DMS 273 (cell line): Measurements from ENCODE around the gene ATG16L2.

Source experiments
- DNase-seq: peaks from one replicate; lab custom pipeline; 2025; ENCODE audit not compliant: unreplicated experiment; lab: John Stamatoyannopoulos, UW

Gene ATG16L2, protein sequence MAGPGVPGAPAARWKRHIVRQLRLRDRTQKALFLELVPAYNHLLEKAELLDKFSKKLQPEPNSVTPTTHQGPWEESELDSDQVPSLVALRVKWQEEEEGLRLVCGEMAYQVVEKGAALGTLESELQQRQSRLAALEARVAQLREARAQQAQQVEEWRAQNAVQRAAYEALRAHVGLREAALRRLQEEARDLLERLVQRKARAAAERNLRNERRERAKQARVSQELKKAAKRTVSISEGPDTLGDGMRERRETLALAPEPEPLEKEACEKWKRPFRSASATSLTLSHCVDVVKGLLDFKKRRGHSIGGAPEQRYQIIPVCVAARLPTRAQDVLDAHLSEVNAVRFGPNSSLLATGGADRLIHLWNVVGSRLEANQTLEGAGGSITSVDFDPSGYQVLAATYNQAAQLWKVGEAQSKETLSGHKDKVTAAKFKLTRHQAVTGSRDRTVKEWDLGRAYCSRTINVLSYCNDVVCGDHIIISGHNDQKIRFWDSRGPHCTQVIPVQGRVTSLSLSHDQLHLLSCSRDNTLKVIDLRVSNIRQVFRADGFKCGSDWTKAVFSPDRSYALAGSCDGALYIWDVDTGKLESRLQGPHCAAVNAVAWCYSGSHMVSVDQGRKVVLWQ

GRCh38 chr11:72814286-72815109, at the start of gene ATG16L2:
Gene ATG16L2, plus strand, starts transcription at chr11:72814411. Its CDS starts 35 bp downstream, at chr11:72814446.
- peak; percentile 91 for DNase-seq

GRCh38 chr11:72764503-72764902, 49.7 kb upstream of the ATG16L2 start:
- no peak for DNase-seq

- no peak for DNase-seq
These were observed 47.9 kb upstream of the ATG16L2 start for GRCh38 chr11:72766152-72766902.

DNA sequence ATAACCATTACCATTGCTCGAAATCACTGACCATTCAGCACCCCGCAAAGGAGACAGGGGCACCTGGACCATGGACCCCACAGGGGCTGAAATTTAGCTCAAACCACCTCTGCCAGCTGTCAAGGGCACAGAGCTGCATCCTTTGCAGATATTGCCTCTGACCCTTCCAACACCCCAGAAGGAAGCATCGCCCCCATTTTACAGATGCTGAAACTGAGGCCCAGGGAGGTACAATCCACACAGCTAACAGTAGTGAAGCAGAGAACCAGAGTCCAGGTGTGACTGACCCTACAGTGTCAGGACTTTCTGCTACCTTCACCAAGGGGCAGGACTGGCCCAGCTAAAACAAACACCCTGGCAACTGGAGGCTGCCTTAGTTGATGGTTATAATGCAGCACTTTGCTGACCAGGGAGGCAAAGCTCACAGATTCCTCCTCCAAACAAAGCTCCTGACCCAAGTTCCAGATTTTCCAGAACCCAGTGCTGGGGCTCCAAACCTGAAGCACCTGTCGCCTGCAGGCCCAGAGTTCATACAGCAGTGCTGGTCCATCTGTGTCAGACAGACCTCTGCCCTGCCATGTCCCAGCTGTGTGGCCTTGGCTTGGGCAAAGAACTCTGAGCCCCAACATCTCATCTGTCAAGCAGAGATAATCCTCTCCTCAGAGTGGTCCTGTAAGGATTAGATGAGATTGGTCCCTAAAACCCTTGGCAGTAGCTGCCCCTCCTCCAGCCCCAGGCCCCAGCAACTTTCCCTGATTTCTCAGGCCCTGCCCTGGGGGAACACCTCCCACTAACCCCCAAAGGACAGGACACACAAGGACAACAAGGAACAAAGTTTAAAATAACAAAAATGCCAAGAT, 46.8 kb upstream of the ATG16L2 start:
- DNase-seq = no peak

DNA sequence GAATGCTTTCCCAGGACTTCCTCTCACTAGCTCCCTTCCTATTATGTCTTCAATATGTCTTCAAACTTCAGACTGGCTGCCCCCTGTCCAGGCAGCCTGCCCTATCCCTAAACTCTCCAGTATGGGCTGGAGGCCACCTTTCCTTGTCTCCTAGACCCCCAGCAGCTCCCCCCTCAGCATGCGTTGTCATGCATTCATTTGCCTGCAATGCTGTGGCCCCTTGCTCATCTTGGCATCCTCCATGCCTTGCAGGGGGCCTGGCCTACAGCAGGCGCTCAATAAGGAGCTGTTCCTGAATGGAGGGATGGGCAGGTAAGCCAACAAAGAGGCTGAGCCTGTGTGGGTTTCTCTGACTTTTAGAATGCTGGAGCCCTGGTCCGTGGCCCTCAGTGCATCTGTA, 45.6 kb upstream of the ATG16L2 start:
- DNase-seq = no peak

GRCh38 chr11:72769680-72770079, 44.5 kb upstream of the ATG16L2 start:
- DNase-seq = no peak

GRCh38 chr11:72770799-72771198, 43.4 kb upstream of the ATG16L2 start:
- DNase-seq = no peak

- DNase-seq = no peak
These were observed 42.7 kb upstream of the ATG16L2 start for GRCh38 chr11:72771507-72771906.

GRCh38 chr11:72772059-72772458, 42.2 kb upstream of the ATG16L2 start:
- DNase-seq = no peak

DNA sequence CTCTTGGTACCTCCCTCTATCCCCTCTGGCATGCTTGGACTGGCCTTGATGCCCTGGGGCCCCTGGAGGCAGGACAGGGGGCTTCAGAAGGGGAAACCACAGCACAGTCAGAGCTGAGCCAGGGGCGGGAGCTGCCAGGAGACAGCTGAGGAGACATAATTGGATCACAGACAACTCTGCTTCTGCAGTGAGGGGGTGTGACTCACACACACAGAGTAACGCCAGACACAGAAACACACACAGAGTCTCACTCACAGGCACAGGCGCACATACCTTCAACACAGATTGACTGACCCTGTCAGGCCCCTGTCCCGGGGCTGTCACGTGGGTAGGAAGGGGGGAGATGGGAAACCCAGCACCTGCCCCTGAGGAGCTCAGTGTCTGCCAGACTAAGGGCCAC, 40.9 kb upstream of the ATG16L2 start:
- peak; percentile 23 for DNase-seq

DNA sequence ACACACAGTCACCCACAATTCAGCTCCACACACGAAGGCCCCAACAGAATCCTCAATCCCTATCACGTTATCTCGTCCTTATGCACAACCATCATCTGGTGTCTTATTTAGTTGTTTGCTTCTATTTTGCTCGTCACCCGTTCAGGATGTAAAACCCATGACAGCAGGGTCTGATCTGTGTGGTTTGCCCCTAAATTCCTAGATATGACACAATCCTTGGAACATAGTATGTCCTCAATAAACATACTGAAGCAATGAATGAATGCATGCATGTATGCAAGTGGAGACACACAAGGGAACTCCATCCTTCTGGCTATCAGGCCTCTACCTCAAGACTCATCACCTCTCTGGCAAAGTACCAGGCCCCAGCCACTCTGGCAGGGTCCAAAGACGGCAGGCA, 40.5 kb upstream of the ATG16L2 start:
- DNase-seq = no peak

GRCh38 chr11:72774499-72774898, 39.7 kb upstream of the ATG16L2 start:
- peak; percentile 61 for DNase-seq

GRCh38 chr11:72775288-72776110, 38.7 kb upstream of the ATG16L2 start:
- no peak for DNase-seq

DNA sequence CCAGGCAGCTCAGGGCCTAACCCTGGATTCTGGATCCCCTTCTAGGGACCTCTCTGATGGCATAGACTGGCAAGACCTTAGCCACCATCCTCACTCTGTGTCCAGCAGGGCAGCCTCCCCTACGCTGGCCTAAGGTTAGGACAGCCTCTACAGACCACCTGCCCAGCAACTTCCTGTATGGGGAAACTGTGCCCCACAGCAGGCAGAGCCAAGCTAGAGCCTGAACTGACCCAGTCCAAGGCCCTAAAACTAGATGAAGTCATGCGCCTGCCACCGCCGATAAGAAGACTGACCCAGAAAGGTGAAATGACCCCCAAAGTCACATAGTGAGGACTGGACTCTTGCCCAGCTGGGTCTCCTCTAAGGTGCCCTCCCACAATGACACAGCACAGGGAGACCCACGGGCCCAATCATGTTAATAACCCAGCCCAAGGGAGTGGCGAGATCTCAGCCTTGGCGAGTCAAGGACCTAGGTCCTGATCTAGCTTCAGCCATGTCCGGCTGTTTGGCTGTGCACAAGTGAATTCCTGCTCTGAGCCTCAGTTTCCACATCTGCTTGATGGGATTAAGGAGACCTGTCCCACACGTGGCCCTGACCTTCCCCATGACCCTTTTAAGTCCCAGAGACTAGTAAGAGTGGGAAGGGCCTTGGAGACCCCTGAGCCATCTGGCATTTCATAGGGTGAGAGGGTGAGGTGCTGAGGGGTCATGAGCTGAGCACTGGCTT, 37.9 kb upstream of the ATG16L2 start:
- DNase-seq = no peak

GRCh38 chr11:72776844-72777754, 37.1 kb upstream of the ATG16L2 start:
- no peak for DNase-seq

DNA sequence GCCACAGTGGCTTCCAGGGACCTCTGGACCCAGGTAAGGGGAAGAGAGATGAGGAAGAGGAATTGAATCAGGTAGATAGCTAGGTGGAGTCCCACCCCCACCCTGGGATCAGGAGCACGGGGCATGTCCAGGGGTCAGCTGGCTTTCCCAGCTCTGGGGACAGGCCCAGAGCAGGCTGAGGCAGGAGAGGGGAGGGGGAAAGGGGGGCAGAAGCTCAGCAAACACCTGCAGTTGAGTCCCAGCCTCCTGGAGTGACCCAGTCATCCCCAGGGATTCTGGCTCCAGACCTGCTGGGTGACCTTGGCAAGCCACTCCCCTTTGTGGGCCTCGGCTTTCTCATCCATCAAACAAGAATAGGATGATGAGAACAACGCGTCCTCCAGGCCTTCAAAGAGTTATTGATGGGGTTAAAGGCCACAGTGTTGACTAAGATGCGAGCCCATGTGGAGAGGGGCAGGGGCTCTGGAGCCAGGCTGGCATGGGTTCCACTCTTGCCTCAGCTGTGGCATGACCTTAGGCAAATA, 36.4 kb upstream of the ATG16L2 start:
- no peak for DNase-seq
